ENCODE results near the gene C10orf120.

The C10orf120 gene

DNA sequence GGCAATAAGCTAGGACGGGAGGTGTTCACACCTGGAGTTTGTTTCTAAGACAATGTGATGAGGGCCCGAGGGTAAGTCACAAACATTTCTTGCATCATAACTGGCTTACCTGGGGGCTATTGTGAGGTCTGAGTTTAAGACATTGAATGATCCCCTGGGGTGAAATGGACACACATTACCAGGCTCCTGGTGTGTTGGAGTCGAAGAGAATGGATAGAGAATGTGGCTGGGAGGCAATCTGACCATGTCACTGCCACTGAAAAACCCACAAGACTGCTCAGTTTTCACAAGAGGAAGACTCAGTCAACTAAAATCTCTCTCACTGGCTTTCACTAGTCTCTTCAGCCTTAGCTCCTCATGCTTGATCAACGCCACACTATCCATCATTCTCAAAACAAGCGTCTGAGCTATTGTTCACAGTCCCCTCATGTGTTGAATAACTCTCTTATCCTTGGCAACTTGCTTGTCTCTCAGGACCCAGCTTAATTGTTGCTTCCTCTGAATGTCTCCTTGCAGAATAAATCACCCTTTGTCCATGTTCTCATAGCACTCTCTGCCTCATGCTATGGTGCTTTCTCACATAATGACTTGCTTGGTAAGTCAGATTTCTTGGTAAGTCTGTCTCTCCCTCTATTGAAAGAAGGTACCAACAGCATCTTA is at the start of gene C10orf120:
Gene C10orf120 (minus strand): TSS at position 51 of the 660 bp plus-strand sequence. CDS start 56 bp downstream, outside the sequence.
- no peaks in the 10 kb centered on the region for H3K36me3 Mint-ChIP-seq (ENCODE audit: low read depth)
- no peak for DNase-seq

GRCh38 chr10:122748496-122748895 is 48.9 kb upstream of the C10orf120 start:
- DNase-seq = no peak
- Mint-ChIP-seq H3K27me3 (peaks cover 22% of the 10 kb centered on the region), H3K36me3 (ENCODE audit: low read depth) (no peaks in the 10 kb centered on the region), H3K27ac (no peak overlapping the region), H3K4me1 (ENCODE audit: low read depth) (no peaks in the 10 kb centered on the region), H3K4me3 (no peak overlapping the region), H3K9me3 (no peaks in the 10 kb centered on the region)

More for the DNA sequence above, at the start of gene C10orf120:
- Mint-ChIP-seq H3K4me1 (ENCODE audit: low read depth) (no peaks in the 10 kb centered on the region), H3K27me3 (peaks cover 8% of the 10 kb centered on the region), H3K4me3 (no peak within 1 kb of the TSS), H3K27ac (no peak within 1 kb of the TSS), H3K9me3 (no peaks in the 10 kb centered on the region)

- Mint-ChIP-seq H3K4me1 (ENCODE audit: low read depth) (no peaks in the 10 kb centered on the region), H3K27ac (no peak overlapping the region), H3K4me3 (no peak overlapping the region), H3K36me3 (ENCODE audit: low read depth) (no peaks in the 10 kb centered on the region), H3K27me3 (peaks cover 27% of the 10 kb centered on the region), H3K9me3 (no peaks in the 10 kb centered on the region)
- DNase-seq = no peak
Measured at GRCh38 chr10:122746408-122746807, 46.8 kb upstream of the C10orf120 start.

DNA sequence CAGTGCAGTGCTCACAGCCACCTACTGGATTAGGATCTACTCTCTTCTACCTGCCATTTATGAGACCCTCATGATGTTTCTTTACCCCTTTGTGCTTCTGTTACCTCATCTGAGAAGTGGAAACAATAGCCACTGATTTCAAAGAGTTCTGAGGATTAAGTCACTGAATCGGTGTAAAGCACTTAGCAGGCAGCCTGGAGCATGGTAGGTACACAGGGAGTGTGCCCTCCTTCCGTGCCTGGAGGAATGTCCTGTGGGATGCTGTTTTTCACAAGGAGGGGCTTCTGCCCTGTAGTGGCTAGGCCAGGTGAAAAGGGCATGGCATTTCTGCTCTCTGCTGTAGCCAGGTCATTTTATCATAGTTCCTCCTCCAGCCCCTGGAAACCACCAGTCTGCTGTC is 44.6 kb upstream of the C10orf120 start:
- no peaks in the 10 kb centered on the region for H3K4me1 Mint-ChIP-seq (ENCODE audit: low read depth)
- H3K27ac Mint-ChIP-seq = no peak overlapping the region
- no peaks in the 10 kb centered on the region for H3K9me3 Mint-ChIP-seq
- H3K36me3 Mint-ChIP-seq (ENCODE audit: low read depth) = no peaks in the 10 kb centered on the region
- no peak overlapping the region for H3K4me3 Mint-ChIP-seq
- H3K27me3 Mint-ChIP-seq = peaks cover 23% of the 10 kb centered on the region
- no peak for DNase-seq

DNA sequence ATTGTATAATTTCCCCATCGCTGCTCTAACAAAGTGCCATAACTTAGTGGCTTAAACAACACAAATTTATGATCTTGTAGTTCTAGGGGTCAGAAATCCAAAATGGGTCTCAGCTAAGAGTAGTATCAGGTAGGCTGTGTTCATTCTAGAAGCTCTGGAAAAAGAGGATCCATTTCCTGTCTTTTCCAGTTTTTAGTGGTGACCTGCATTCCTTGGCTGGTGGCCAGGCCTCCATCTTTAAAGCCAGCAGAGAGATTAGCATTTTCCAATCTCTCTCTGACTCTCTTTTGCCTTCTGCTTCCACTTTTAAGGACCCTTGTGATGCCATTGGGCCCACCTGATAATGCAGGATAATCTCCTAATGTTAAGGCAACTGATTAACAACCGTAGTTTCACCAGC is 41.0 kb upstream of the C10orf120 start:
- peaks cover 12% of the 10 kb centered on the region for H3K27me3 Mint-ChIP-seq
- no peak overlapping the region for H3K4me3 Mint-ChIP-seq
- no peaks in the 10 kb centered on the region for H3K4me1 Mint-ChIP-seq (ENCODE audit: low read depth)
- no peaks in the 10 kb centered on the region for H3K36me3 Mint-ChIP-seq (ENCODE audit: low read depth)
- no peak for DNase-seq
- H3K9me3 Mint-ChIP-seq = no peaks in the 10 kb centered on the region
- H3K27ac Mint-ChIP-seq = no peak overlapping the region

DNA sequence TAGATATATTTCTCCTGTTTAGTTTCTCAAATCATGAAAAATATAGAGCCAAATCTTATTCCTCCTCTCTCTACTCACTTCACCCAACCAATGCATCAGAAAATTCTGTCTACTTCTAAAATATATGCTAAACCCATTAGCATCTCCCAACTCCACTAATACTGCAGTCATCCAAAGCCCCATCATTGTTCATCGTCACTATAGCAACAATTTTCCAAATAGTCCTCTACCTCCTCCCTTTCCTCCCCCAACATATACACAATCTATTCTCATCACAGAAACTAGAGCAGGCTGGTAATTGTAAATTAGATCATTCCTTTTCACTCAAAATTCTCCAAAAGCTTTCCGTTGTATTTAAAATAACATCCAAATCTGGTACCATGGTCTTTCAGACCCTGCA is 38.4 kb upstream of the C10orf120 start:
- no peak for DNase-seq
- H3K27me3 Mint-ChIP-seq = peaks cover 14% of the 10 kb centered on the region
- H3K9me3 Mint-ChIP-seq = no peaks in the 10 kb centered on the region
- no peak overlapping the region for H3K4me3 Mint-ChIP-seq
- H3K27ac Mint-ChIP-seq = no peak overlapping the region
- no peaks in the 10 kb centered on the region for H3K4me1 Mint-ChIP-seq (ENCODE audit: low read depth)
- H3K36me3 Mint-ChIP-seq (ENCODE audit: low read depth) = no peaks in the 10 kb centered on the region

GRCh38 chr10:122733931-122734665 is 34.5 kb upstream of the C10orf120 start:
- no peak overlapping the region for H3K27ac Mint-ChIP-seq
- no peaks in the 10 kb centered on the region for H3K36me3 Mint-ChIP-seq (ENCODE audit: low read depth)

DNA sequence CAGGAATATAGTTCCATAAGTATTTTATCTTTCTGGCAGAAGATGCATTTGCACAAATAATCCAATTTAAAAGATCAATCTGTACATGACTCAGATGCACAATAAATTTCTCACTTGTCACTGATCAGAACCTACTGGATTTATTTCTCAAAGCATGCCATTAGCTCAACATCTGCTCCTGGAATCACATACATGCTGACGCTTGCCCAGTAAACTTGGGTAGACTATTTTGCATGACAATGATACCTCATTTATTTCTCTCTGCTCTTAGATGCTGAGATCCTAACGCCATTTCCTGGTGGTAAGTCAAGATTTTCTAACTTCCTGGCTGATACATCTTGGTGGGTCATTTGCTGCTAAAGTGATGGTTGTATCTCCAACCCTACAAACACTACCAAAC is 33.8 kb upstream of the C10orf120 start:
- DNase-seq = no peak
- no peak overlapping the region for H3K27ac Mint-ChIP-seq
- no peaks in the 10 kb centered on the region for H3K4me1 Mint-ChIP-seq (ENCODE audit: low read depth)
- H3K27me3 Mint-ChIP-seq = peaks cover 33% of the 10 kb centered on the region
- no peaks in the 10 kb centered on the region for H3K9me3 Mint-ChIP-seq
- no peak overlapping the region for H3K4me3 Mint-ChIP-seq
- H3K36me3 Mint-ChIP-seq (ENCODE audit: low read depth) = no peaks in the 10 kb centered on the region

More at GRCh38 chr10:122733931-122734665, 34.5 kb upstream of the C10orf120 start:
- Mint-ChIP-seq H3K27me3 (peaks cover 29% of the 10 kb centered on the region), H3K4me1 (ENCODE audit: low read depth) (no peaks in the 10 kb centered on the region), H3K9me3 (no peaks in the 10 kb centered on the region), H3K4me3 (no peak overlapping the region)
- no peak for DNase-seq

DNA sequence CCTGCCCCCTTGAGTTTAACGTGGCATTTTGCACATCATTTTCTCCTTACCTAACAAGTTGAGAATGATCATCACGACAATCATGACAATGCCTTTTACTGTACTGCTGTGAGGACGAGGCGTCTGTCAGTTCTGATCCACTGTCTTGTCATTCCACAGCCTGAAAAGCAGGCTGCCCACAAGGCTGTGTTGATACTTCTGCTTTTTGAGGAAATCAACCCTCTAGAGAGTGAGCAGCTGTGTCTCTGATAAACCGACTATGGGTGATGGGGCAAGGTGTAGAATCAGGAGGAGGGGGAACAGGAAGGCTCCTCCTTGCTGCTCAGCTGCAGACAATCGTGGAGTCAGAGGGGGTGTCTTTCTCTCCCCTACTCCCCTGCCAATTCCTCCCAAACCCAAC is 30.6 kb upstream of the C10orf120 start:
- Mint-ChIP-seq H3K36me3 (ENCODE audit: low read depth) (no peaks in the 10 kb centered on the region), H3K27ac (no peak overlapping the region), H3K4me1 (ENCODE audit: low read depth) (no peaks in the 10 kb centered on the region), H3K9me3 (no peaks in the 10 kb centered on the region), H3K27me3 (peaks cover 37% of the 10 kb centered on the region), H3K4me3 (no peak overlapping the region)
- DNase-seq = no peak

GRCh38 chr10:122729126-122729525 is 29.5 kb upstream of the C10orf120 start:
- Mint-ChIP-seq H3K9me3 (no peaks in the 10 kb centered on the region), H3K27me3 (peaks cover 35% of the 10 kb centered on the region), H3K4me3 (no peak overlapping the region), H3K4me1 (ENCODE audit: low read depth) (no peaks in the 10 kb centered on the region), H3K27ac (no peak overlapping the region), H3K36me3 (ENCODE audit: low read depth) (no peaks in the 10 kb centered on the region)
- DNase-seq = no peak

GRCh38 chr10:122727426-122727825 is 27.8 kb upstream of the C10orf120 start:
- H3K27me3 Mint-ChIP-seq = peaks cover 31% of the 10 kb centered on the region
- H3K4me1 Mint-ChIP-seq (ENCODE audit: low read depth) = no peaks in the 10 kb centered on the region
- H3K27ac Mint-ChIP-seq = no peak overlapping the region
- no peaks in the 10 kb centered on the region for H3K36me3 Mint-ChIP-seq (ENCODE audit: low read depth)
- no peak for DNase-seq
- no peaks in the 10 kb centered on the region for H3K9me3 Mint-ChIP-seq
- no peak overlapping the region for H3K4me3 Mint-ChIP-seq

DNA sequence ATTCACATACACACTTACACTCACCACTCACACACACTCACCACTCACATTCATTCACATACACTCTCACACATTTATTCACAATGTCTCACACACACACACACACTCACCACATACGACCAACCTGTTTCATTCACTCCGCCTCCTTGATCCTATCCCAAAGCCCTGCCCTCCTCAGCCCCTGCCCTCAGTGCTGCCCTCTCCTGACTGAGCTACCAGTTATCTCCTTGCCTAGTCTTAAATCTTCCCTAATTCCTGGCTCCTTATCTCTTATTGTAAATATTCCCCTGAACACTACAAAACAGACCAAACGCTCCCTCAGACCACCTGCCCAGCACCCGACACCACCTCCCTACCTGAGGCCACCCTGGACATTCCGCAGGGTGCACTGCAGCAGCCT is 26.1 kb upstream of the C10orf120 start:
- H3K27me3 Mint-ChIP-seq = peaks cover 24% of the 10 kb centered on the region
- no peak for DNase-seq
- H3K27ac Mint-ChIP-seq = no peak overlapping the region
- H3K4me3 Mint-ChIP-seq = no peak overlapping the region
- no peaks in the 10 kb centered on the region for H3K4me1 Mint-ChIP-seq (ENCODE audit: low read depth)
- no peaks in the 10 kb centered on the region for H3K9me3 Mint-ChIP-seq
- no peaks in the 10 kb centered on the region for H3K36me3 Mint-ChIP-seq (ENCODE audit: low read depth)

GRCh38 chr10:122725006-122725405 is 25.4 kb upstream of the C10orf120 start:
- no peaks in the 10 kb centered on the region for H3K4me1 Mint-ChIP-seq (ENCODE audit: low read depth)
- peaks cover 19% of the 10 kb centered on the region for H3K27me3 Mint-ChIP-seq
- no peaks in the 10 kb centered on the region for H3K9me3 Mint-ChIP-seq
- no peak overlapping the region for H3K27ac Mint-ChIP-seq
- H3K36me3 Mint-ChIP-seq (ENCODE audit: low read depth) = no peaks in the 10 kb centered on the region
- DNase-seq = no peak
- no peak overlapping the region for H3K4me3 Mint-ChIP-seq

- no peaks in the 10 kb centered on the region for H3K36me3 Mint-ChIP-seq (ENCODE audit: low read depth)
- H3K4me3 Mint-ChIP-seq = no peak overlapping the region
- H3K27me3 Mint-ChIP-seq = peaks cover 17% of the 10 kb centered on the region
- DNase-seq = no peak
- no peaks in the 10 kb centered on the region for H3K9me3 Mint-ChIP-seq
- no peak overlapping the region for H3K27ac Mint-ChIP-seq
- H3K4me1 Mint-ChIP-seq (ENCODE audit: low read depth) = no peaks in the 10 kb centered on the region
Measured at GRCh38 chr10:122721111-122721510, 21.5 kb upstream of the C10orf120 start.

GRCh38 chr10:122716025-122716424 is 16.4 kb upstream of the C10orf120 start:
- Mint-ChIP-seq H3K27ac (no peak overlapping the region), H3K27me3 (peaks cover 25% of the 10 kb centered on the region)

More at GRCh38 chr10:122716025-122716424, 16.4 kb upstream of the C10orf120 start:
- Mint-ChIP-seq H3K4me1 (ENCODE audit: low read depth) (no peaks in the 10 kb centered on the region), H3K4me3 (no peak overlapping the region), H3K9me3 (no peaks in the 10 kb centered on the region), H3K36me3 (ENCODE audit: low read depth) (no peaks in the 10 kb centered on the region)
- DNase-seq = no peak
